Kidney capillary endothelial cell (primary cell): Measurements from ENCODE around the gene SLC39A3.

Experiments used
- DNase-seq: peaks from one replicate; pipeline ENCODE4 v3.0.0-alpha.2; 2018; ENCODE audit warnings: low spot score

The SLC39A3 gene, protein sequence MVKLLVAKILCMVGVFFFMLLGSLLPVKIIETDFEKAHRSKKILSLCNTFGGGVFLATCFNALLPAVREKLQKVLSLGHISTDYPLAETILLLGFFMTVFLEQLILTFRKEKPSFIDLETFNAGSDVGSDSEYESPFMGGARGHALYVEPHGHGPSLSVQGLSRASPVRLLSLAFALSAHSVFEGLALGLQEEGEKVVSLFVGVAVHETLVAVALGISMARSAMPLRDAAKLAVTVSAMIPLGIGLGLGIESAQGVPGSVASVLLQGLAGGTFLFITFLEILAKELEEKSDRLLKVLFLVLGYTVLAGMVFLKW

GRCh38 chr19:2739602-2740313 is at the start of gene SLC39A3:
Gene SLC39A3 (minus strand): TSS chr19:2740017. CDS start chr19:2737257, 2,760 bp downstream.
- peak; percentile 96 for DNase-seq

DNA sequence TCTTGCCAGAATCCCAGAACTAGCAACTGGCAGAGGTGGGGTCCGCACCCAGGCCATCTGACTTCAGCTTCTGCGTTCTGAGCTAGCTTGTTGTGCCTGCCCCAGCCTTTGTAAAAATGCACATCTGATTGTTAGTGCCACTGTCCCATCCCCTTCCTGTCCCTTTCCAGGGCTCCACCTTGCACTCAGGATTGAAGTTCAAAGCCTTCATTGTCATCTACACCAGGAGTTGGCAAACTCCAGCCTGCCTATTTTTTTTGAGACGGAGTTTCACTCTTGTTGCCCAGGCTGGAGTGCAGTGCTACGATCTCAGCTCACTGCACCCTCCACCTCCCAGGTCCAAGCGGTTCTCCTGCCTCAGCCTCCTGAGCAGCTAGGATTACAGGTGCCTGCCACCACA is 48.4 kb upstream of the SLC39A3 start:
- DNase-seq: no peak

- no peak for DNase-seq
These were observed 47.3 kb upstream of the SLC39A3 start for GRCh38 chr19:2787115-2787514.

- peak; percentile 99 for DNase-seq
These were observed 45.6 kb upstream of the SLC39A3 start, which contains the start of gene THOP1 for GRCh38 chr19:2785244-2785997. Gene THOP1 (plus strand): TSS chr19:2785503. CDS start chr19:2785663, 160 bp downstream.

- DNase-seq: no peak
These were observed 43.9 kb upstream of the SLC39A3 start for GRCh38 chr19:2783781-2784145.

GRCh38 chr19:2782936-2783780 is 43.3 kb upstream of the SLC39A3 start, which contains the start of gene SGTA:
Gene SGTA (minus strand): TSS chr19:2783273. CDS start chr19:2769068, 14,205 bp downstream.
- peak; percentile 98 for DNase-seq

DNA sequence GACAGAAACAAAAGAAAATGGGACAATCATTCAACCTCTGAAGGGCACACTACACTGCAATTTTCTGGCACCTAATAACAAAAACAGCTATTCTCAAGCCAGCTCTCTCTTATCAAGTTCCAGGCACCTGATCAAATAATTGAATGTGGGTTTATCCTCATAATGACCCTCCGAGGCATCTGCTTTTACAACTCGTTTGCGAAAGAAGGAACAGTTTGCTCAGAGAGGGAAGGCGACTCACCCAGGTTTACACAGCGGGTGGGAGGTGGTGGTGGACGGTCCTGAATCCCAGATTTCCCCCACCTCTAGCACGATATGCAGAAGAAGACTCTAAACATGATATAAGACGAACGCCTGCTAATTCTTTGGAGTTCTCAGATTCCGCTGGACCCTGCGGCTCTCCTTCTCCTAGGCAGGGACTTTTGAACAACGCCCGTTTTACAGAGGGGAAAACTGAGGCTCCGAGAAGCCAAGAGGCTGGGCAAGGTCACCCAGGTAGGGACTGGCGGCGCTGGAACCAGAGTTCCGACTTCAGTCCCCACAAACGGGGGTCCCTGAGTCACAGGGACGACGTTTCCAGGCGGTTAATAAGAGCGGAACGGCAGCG is 42.6 kb upstream of the SLC39A3 start:
- peak; percentile 2 for DNase-seq

GRCh38 chr19:2780284-2780683 is 40.5 kb upstream of the SLC39A3 start:
- DNase-seq: no peak

DNA sequence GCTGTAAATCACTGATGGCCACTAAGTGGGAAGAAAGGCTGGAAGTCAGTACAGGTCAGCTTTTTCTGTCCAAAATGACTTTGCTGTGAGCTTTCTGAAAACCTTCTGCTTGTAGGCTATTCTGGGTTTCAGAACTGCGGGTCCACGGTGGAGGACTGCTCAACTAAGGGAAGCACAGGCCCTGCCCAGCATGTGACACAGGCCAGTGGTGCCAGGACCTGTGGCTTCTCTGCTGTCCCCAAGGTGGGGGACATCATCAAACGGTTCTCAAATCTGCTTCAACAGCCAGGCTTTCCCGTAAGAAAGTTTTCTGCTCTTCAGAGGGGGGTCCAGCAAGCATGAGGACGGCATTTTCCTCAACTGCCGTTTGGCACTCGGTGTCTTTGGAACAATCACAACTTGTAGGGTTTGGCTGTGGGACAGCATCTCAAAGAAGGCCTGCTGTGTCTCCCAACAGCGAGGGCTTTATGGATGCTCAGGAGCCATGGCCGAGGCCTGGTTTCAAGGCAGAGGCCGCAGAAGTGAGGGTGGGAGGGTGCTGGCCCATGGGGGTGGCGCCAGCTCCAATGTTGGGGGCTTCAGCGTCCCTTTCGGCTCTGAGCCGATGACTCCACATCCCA is 39.4 kb upstream of the SLC39A3 start:
- DNase-seq: no peak

DNA sequence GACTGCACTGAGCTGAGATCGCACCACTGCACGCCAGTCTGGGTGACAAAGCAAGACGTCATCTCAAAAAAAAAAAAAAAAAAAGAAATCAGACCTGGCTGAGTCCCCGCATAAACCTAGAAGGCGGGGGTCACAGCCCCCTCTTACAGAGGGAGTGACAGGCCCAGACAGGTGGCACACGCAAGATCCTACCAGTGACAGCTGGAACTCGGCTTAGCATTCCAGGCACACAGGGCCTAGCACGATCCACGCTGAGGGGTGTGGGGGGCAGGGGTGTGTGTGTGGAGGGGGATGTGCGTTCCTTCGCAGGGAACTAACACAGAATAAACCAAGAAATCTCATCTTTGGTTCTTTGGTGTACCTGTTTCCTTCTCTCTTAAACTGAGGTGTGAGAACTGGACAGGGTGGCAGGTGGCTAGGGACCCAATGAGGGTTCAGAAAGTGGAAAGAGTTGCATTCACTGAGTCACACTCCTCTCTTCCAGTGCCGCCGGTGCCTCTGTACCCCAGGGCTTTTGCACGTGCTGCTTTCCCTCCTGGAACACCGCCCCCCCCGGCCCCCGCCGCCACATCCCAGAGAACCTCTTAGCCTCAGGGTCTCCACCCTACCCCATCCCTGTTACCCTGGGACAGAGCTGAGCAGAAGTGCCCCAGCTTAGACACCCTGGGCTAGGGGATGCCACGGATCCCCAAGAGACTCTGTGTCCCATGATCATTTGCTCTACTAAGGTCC is 38.3 kb upstream of the SLC39A3 start:
- no peak for DNase-seq

- peak; percentile 44 for DNase-seq
These were observed 36.0 kb upstream of the SLC39A3 start for GRCh38 chr19:2775556-2776430.

GRCh38 chr19:2774953-2775555 is 35.2 kb upstream of the SLC39A3 start:
- no peak for DNase-seq

DNA sequence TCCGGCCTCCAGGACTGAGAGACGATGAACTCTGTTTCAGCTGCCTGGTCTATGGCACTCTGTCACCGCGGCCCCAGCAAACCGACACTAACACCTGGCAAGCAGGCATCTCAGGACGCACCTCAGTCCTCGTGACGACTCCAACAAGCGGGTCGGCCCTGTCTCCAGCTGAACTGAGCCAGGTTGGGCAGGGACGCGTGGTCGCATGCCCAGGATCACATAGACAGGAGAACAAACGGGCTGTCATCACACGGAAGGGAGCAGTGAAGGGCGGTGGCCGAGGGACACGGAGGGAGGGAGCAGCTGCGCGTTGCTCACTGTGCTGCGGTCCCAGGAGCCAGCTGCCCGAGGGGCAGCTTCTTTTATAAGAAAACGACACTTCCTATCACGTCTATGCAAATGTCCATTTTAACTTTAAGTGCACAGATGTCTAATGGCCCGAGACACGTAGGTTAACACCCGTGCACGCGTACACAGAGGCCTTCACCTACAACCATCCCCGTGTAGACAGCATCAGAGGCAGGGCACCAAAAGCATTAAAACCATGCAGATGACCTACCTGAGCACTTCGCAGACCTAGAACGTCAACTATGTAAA is 34.4 kb upstream of the SLC39A3 start:
- no peak for DNase-seq

DNA sequence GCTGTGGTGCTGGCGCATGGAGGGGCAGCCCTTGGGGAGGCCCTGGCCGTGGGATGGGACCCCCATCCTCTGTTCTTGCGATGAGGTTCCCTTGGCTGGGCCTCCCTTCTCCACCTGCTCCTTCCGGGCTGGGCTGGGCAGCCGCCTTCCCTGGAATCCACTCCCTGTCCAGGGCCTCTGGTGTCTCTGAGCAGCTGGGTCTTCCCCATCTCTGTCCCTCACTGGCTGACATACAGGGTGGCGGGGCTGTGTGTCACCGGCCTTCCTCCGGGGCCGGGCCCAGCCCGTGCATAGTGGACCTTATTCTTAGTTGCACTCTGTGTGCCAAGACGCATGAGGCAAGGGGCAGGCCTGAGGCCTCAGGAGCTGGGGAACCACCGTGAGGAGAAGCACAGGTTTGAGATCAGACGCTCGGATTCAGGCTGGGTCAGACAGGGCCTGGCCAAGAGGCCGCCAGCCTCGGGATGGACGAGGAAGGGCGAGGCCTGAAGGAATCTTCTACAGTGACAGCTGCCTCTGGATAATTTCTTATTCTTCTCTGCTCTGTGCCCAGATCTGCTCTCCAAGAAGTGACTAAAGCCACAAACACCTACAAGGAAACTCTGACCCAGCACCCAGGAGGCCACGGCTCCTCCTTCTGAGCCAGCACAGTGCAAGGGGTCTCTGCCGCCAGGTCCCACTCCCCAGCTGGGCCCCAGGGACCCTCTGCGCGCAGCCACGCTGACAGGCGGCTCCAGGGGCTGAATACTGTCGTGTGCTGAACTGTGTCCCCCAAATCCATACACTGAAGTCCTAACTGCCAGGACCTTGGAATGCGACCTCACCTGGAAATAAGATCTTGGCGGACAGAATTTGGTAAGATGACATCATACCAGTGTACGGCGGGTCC is 32.2 kb upstream of the SLC39A3 start:
- no peak for DNase-seq

DNA sequence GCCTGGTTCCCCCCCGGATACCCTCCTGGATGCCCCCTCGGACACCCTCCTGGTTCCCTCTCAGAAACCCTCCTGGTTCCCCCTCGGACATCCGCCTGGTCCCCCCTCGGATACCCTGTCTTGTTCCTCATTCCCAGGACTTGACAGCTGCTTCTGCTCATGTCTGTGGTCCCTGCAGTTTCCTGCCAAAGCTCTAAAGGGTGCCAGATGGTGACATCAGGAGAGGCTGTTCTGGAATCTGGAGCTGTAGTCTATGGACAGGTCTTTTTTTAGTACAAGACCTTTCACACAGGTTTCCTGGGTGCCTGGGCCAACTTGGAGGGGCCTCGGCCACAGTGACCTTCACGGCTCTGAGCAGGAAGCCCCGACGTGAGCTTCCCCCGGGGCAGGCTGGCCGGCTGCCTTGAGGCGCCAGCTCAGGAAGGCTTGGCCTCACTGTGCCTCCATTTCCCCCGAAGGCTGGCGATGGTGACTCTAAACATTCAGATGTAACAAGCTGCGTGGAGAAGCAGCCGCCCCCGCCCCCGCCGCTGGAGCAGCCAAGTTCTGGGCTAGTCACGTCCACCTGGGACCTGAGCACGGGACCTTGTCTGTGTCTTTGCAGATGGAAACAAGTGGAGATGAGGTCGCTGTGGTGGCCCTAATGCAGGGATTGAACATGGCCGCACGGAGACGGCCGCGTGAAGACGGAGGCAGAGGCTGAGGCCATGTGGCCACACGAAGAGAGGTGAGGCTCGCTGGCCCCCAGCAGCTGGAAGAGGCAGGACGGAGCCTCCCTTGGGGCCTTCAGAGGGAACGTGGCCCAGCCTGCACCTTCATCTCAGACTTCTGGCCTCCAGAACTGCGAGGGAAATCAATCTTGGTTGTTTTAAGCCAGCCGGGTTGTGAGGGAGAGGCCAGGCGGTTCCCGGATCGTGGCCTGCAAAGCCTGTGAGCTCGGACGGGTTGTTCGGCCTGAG is 30.5 kb upstream of the SLC39A3 start:
- no peak for DNase-seq

DNA sequence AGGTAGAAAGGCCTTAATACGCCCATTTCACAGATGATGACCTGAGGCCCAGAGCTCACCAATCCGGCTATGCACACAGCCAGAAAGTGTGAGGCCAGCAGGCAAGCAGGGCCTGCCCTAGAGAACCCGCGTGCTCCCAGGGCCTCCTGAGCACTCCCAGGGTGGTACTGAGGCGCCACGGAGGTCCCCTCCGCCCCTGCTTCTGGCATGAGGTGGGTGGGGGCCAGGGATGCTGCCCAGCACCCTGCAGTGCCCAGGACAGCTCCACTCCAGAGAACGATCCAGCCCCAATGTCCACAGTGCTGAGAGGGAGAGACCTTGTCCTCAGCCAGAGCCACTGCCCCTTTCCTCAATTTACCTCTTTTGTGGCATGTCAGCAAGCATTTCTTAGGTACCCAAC is 29.4 kb upstream of the SLC39A3 start:
- DNase-seq: no peak
